CD14-positive monocyte (primary cell): ENCODE measurements around the gene HIVEP3. TPM values are rescaled to one million over a fixed set of nuclear protein-coding genes. Genes with fewer than 3 reads are reported as not detected.

Experiments
- DNase-seq, 3 donors: peaks; one replicate each; pipeline ENCODE4 v3.0.0-alpha.2; 2011 to 2022
- H2AFZ ChIP-seq: 2 replicates; pipeline ENCODE4 v1.6.0; 2012; ENCODE audit warnings: mild to moderate bottlenecking, low read depth, low read length, inconsistent platforms; ENCODE audit not compliant: insufficient read depth, poor library complexity, severe bottlenecking
- H3K27ac ChIP-seq, 2 donors: 1 replicate in 1 of 2; 2 replicates in 1 of 2; pipeline ENCODE4 v1.5.1; 2012 to 2013; ENCODE audit warnings: low read length in 2 of 2, control low read depth in 1 of 2, inconsistent platforms in 1 of 2, low read depth in 1 of 2, mild to moderate bottlenecking in 1 of 2
- H3K27me3 ChIP-seq, 2 donors: one replicate each; pipeline versions ENCODE4 v1.6.0 to v1.6.1; 2011 to 2013; ENCODE audit warnings: low read length in 2 of 2; ENCODE audit not compliant: control insufficient read depth in 2 of 2, insufficient read depth in 2 of 2
- H3K36me3 ChIP-seq, 2 donors: replicated peaks in 1 of 2; 1 replicate in 1 of 2; 2 replicates in 1 of 2; pipeline versions ENCODE4 v1.5.1 to v1.6.1; 2012 to 2013; ENCODE audit warnings: low read length in 2 of 2, control low read depth in 1 of 2, inconsistent platforms in 1 of 2, mild to moderate bottlenecking in 1 of 2; ENCODE audit not compliant: insufficient read depth in 2 of 2, control insufficient read depth in 1 of 2
- H3K4me1 ChIP-seq, 2 donors: 1 replicate in 1 of 2; 2 replicates in 1 of 2; pipeline versions ENCODE4 v1.5.1 to v1.6.1; 2012 to 2013; ENCODE audit warnings: low read length in 2 of 2, control low read depth in 1 of 2, inconsistent platforms in 1 of 2, mild to moderate bottlenecking in 1 of 2, moderate library complexity in 1 of 2; ENCODE audit not compliant: insufficient read depth in 2 of 2, control insufficient read depth in 1 of 2
- H3K4me2 ChIP-seq: replicated peaks from 2 replicates; pipeline ENCODE3; 2012; ENCODE audit warnings: low read length, moderate library complexity, mild to moderate bottlenecking; ENCODE audit not compliant: poor library complexity, severe bottlenecking; ENCODE audit errors: extremely low read depth
- H3K4me3 ChIP-seq, 3 experiments: fragments of 200-600 bp in 1 of 3; sonication (generic) in 1 of 3; replicated peaks in 1 of 3; 1 replicate in 2 of 3; 2 replicates in 1 of 3; pipeline ENCODE4 v1.5.1; 2011 to 2013; ENCODE audit warnings: low read length in 3 of 3, mild to moderate bottlenecking in 3 of 3, control low read depth in 2 of 3, low read depth in 2 of 3, inconsistent platforms in 1 of 3, moderate library complexity in 1 of 3
- H3K79me2 ChIP-seq: 2 replicates; pipeline ENCODE4 v1.6.0; 2012; ENCODE audit warnings: mild to moderate bottlenecking, control low read depth, inconsistent platforms, low read length, moderate library complexity; ENCODE audit not compliant: insufficient read depth
- H3K9ac ChIP-seq: 2 replicates; pipeline ENCODE4 v1.6.0; 2017; ENCODE audit warnings: low read length, mild to moderate bottlenecking; ENCODE audit not compliant: insufficient read depth, poor library complexity, severe bottlenecking
- H3K9me3 ChIP-seq, 2 donors: replicated peaks in 1 of 2; 1 replicate in 1 of 2; 2 replicates in 1 of 2; pipeline versions ENCODE4 v1.5.1 to v1.6.1; 2012 to 2013; ENCODE audit warnings: low read length in 2 of 2, control low read depth in 1 of 2; ENCODE audit not compliant: control insufficient read depth in 1 of 2, insufficient read depth in 1 of 2
- H4K20me1 ChIP-seq: 2 replicates; pipeline ENCODE4 v1.6.0; 2012; ENCODE audit warnings: mild to moderate bottlenecking, low read length, control low read depth, moderate library complexity; ENCODE audit not compliant: insufficient read depth
- H3K27ac Mint-ChIP-seq, 7 donors: one replicate each; pipeline ENCODE4 v1.8.0; 2020; ENCODE audit warnings: mild to moderate bottlenecking in 7 of 7, mixed read lengths in 7 of 7, moderate library complexity in 6 of 7, inconsistent platforms in 2 of 7
- H3K27me3 Mint-ChIP-seq, 3 donors: one replicate each; pipeline ENCODE4 v1.8.0; 2021 to 2022; ENCODE audit warnings: low read depth in 3 of 3, mild to moderate bottlenecking in 3 of 3, mixed read lengths in 3 of 3, moderate library complexity in 3 of 3, inconsistent platforms in 1 of 3
- H3K36me3 Mint-ChIP-seq, 2 donors: one replicate each; pipeline ENCODE4 v1.8.0; 2020; ENCODE audit warnings: mixed read lengths in 2 of 2, inconsistent platforms in 1 of 2, mild to moderate bottlenecking in 1 of 2
- H3K4me1 Mint-ChIP-seq: one replicate; pipeline ENCODE4 v1.8.0; 2020; ENCODE audit warnings: mild to moderate bottlenecking, mixed read lengths
- H3K4me3 Mint-ChIP-seq, 2 donors: one replicate each; pipeline ENCODE4 v1.8.0; 2020; ENCODE audit warnings: mild to moderate bottlenecking in 2 of 2, mixed read lengths in 2 of 2, moderate library complexity in 1 of 2
- H3K9me3 Mint-ChIP-seq, 7 donors: one replicate each; pipeline ENCODE4 v1.8.0; 2020 to 2022; ENCODE audit warnings: mixed read lengths in 7 of 7, mild to moderate bottlenecking in 6 of 7, moderate library complexity in 6 of 7, inconsistent platforms in 2 of 7
- CTCF ChIP-seq: fragments of 200-600 bp; IDR thresholded peaks from one replicate; pipeline ENCODE4 v1.8.0; 2022; ENCODE audit warnings: antibody characterized with exemption, mild to moderate bottlenecking
- WGBS: methylation state at CpG from one replicate; pipeline ENCODE4 v1.1.5; 2013; ENCODE audit warnings: missing lambda C conversion rate; ENCODE audit not compliant: insufficient coverage; 5-methylcytosine and 5-hydroxymethylcytosine counted together
- intact Hi-C, 2 donors: fragments of 100-400 bp; cut with micrococcal nuclease; formaldehyde crosslinking; loops; one replicate each; pipeline versions ENCODE4 v1.15.0 to v1.15.1; 2023
- polyA plus RNA-seq, 3 donors: library from polyadenylated mRNA; depleted of rRNA in 1 of 3; unstranded in 2 of 3; stranded (reverse) in 1 of 3; fragments of 300-500 nt in 2 of 3; fragments of >200 nt in 1 of 3; fragmentation: Illumina TruSeq in 2 of 3; gene quantifications; 1 replicate in 2 of 3; 2 replicates in 1 of 3; pipeline ENCODE4 v1.2.3, GENCODE V29; 2012 to 2021

The HIVEP3 gene
- polyA plus RNA-seq, 3 donors, result 1.2 to 3.7 (median 1.8) TPM

- Histone ChIP-seq H2AFZ (no peak overlapping the region), H3K9ac (no peak overlapping the region), H3K4me3 (peak overlapping the region in 1 of 3 experiments; percentile 1), H3K4me1 (peaks cover 35 to 43% of the 10 kb centered on the region in 2 donors), H3K36me3 (no peaks in the 10 kb centered on the region), H3K27ac (peak overlapping the region in 1 of 2 donors; percentile 84), H4K20me1 (no peaks in the 10 kb centered on the region), H3K4me2 (no peak overlapping the region), H3K27me3 (no peaks in the 10 kb centered on the region), H3K9me3 (no peaks in the 10 kb centered on the region), H3K79me2 (no peaks in the 10 kb centered on the region)
- Mint-ChIP-seq H3K36me3 (peaks cover 0 to 1% of the 10 kb centered on the region in 2 donors), H3K27me3 (peaks cover 0 to 2% (median 1%) of the 10 kb centered on the region in 3 donors), H3K4me1 (peaks cover 43% of the 10 kb centered on the region), H3K27ac (peak overlapping the region; percentile 1 to 89 (median 84)), H3K4me3 (peak overlapping the region in 1 of 2 donors; percentile 27), H3K9me3 (no peaks in the 10 kb centered on the region)
- 36% methylated on average over 2 of the region's 3 CpGs for WGBS
- peak; percentile 66 to 90 (median 85) for DNase-seq
- intact Hi-C loops, result loop anchor here in 1 of 2 donors (10.0 kb wide), 1 partner anchor 65 kb away; no protein-coding TSS in a partner anchor
- TF ChIP-seq CTCF, result no peak
These were observed 128.9 kb downstream of the HIVEP3 start for GRCh38 chr1:41789661-41790330.

GRCh38 chr1:41788427-41788826 is 130.3 kb downstream of the HIVEP3 start:
- Histone ChIP-seq H2AFZ (no peak overlapping the region), H3K27me3 (no peaks in the 10 kb centered on the region), H3K4me2 (no peak overlapping the region), H3K9me3 (no peaks in the 10 kb centered on the region), H3K27ac (no peak overlapping the region), H3K79me2 (no peaks in the 10 kb centered on the region), H3K4me3 (no peak overlapping the region), H4K20me1 (no peaks in the 10 kb centered on the region), H3K36me3 (no peaks in the 10 kb centered on the region), H3K9ac (no peak overlapping the region), H3K4me1 (peaks cover 49 to 57% of the 10 kb centered on the region in 2 donors)
- no peaks in the 10 kb centered on the region for H3K9me3 Mint-ChIP-seq
- peaks cover 0 to 6% (median 0%) of the 10 kb centered on the region in 3 donors for H3K27me3 Mint-ChIP-seq
- H3K4me3 Mint-ChIP-seq, result no peak overlapping the region
- H3K4me1 Mint-ChIP-seq, result peaks cover 54% of the 10 kb centered on the region
- intact Hi-C loops, result loop anchor here in 1 of 2 donors (10.0 kb wide), 1 partner anchor 64 kb away; no protein-coding TSS in a partner anchor
- no peak for TF ChIP-seq CTCF
- H3K27ac Mint-ChIP-seq, result peak overlapping the region in 1 of 7 donors; percentile 66
- DNase-seq, result no peak
- peaks cover 3% of the 10 kb centered on the region in 2 donors for H3K36me3 Mint-ChIP-seq
- 100% methylated on average over 2 of the region's 3 CpGs for WGBS
